RCC 7860 (cell line): ENCODE measurements around the gene FGFR4.

Experiments used
- DNase-seq: peaks from one replicate; pipeline ENCODE4 v3.0.0-alpha.2; 2015; ENCODE audit warnings: low spot score
- FAIRE-seq: peaks from 2 replicates; lab custom pipeline; 2012; peaks lifted over from hg19 to GRCh38; lab: Jason Lieb, UNC

FGFR4 gene

GRCh38 chr5:177083357-177083756, 3.4 kb upstream of the FGFR4 start:
- DNase-seq (no peak), FAIRE-seq (no peak)

GRCh38 chr5:177084175-177084574, 2.5 kb upstream of the FGFR4 start:
- no peak for DNase-seq
- no peak for FAIRE-seq

GRCh38 chr5:177085985-177086653, 596 bp upstream of the FGFR4 start:
- no peak for DNase-seq
- FAIRE-seq = no peak

GRCh38 chr5:177087398-177088005, 787 bp downstream of the FGFR4 start:
- FAIRE-seq (no peak), DNase-seq (no peak)

- DNase-seq (no peak), FAIRE-seq (no peak)
These were observed 2.4 kb downstream of the FGFR4 start for GRCh38 chr5:177089127-177089526.

GRCh38 chr5:177089825-177090641, 3.3 kb downstream of the FGFR4 start:
- DNase-seq (no peak), FAIRE-seq (no peak)

GRCh38 chr5:177090813-177091212, 4.1 kb downstream of the FGFR4 start:
- DNase-seq (no peak), FAIRE-seq (no peak)

- no peak for DNase-seq
- FAIRE-seq = no peak
These were observed 4.5 kb downstream of the FGFR4 start for GRCh38 chr5:177091232-177091631.

GRCh38 chr5:177092178-177093081, 5.7 kb downstream of the FGFR4 start:
- no peak for FAIRE-seq
- DNase-seq = no peak

- FAIRE-seq = no peak
- no peak for DNase-seq
These were observed 6.5 kb downstream of the FGFR4 start for GRCh38 chr5:177093082-177093712.

- no peak for FAIRE-seq
These were observed 7.1 kb downstream of the FGFR4 start for GRCh38 chr5:177093803-177094202.

GRCh38 chr5:177094224-177095087, 7.7 kb downstream of the FGFR4 start:
- FAIRE-seq (no peak), DNase-seq (no peak)

More at GRCh38 chr5:177093803-177094202, 7.1 kb downstream of the FGFR4 start:
- DNase-seq = no peak

GRCh38 chr5:177095088-177095669, 8.5 kb downstream of the FGFR4 start:
- FAIRE-seq (no peak), DNase-seq (no peak)

GRCh38 chr5:177096162-177097015, 9.7 kb downstream of the FGFR4 start:
- no peak for FAIRE-seq
- no peak for DNase-seq

GRCh38 chr5:177097016-177097985, 10.6 kb downstream of the FGFR4 start:
- no peak for DNase-seq
- FAIRE-seq = no peak

- FAIRE-seq = no peak
These were observed 11.4 kb downstream of the FGFR4 start for GRCh38 chr5:177098120-177098469.

More at GRCh38 chr5:177098120-177098469, 11.4 kb downstream of the FGFR4 start:
- DNase-seq = no peak
